GM23338 (cell line): ENCODE measurements around the gene CRTC3. TPM values are rescaled to one million over a fixed set of nuclear protein-coding genes. Genes with fewer than 3 reads are reported as not detected.
A peak's percentile ranks its signal among the peaks of the same experiment; 100 is the strongest.

Source experiments
- ATAC-seq: fragments of 200-7000 bp; cut with Tn5 transposase; 3 replicates; pipeline ENCODE4 v1.9.1; 2020
- DNase-seq: peaks from one replicate; pipeline ENCODE4 v3.0.0-alpha.2; 2015; ENCODE audit warnings: low spot score
- H2AFZ ChIP-seq: fragments of 200-600 bp; sonication (generic); 2 replicates; pipeline ENCODE4 v1.8.0; 2016; ENCODE audit warnings: antibody characterized with exemption, mild to moderate bottlenecking, moderate library complexity
- H3F3A ChIP-seq: fragments of 200-600 bp; sonication (generic); replicated peaks from 2 replicates; pipeline ENCODE4 v1.8.0; 2017; ENCODE audit warnings: antibody characterized with exemption, mixed run types, low read depth
- H3K27ac ChIP-seq: fragments of 200-600 bp; sonication (generic); 2 replicates; pipeline ENCODE4 v1.6.1; 2016; ENCODE audit warnings: low read depth
- H3K27me3 ChIP-seq: fragments of 200-600 bp; sonication (generic); 2 replicates; pipeline ENCODE4 v1.8.0; 2016; ENCODE audit warnings: mild to moderate bottlenecking, mixed run types, moderate library complexity; ENCODE audit not compliant: insufficient read depth
- H3K36me3 ChIP-seq: fragments of 200-600 bp; sonication (generic); 2 replicates; pipeline ENCODE4 v1.8.0; 2016; ENCODE audit warnings: mild to moderate bottlenecking; ENCODE audit not compliant: insufficient read depth
- H3K4me1 ChIP-seq: fragments of 200-600 bp; sonication (generic); 2 replicates; pipeline ENCODE4 v1.8.0; 2016; ENCODE audit warnings: mild to moderate bottlenecking, moderate library complexity; ENCODE audit not compliant: insufficient read depth
- H3K4me2 ChIP-seq: fragments of 200-600 bp; sonication (generic); 2 replicates; pipeline ENCODE4 v1.7.1; 2017; ENCODE audit warnings: mixed run types
- H3K4me3 ChIP-seq: fragments of 200-600 bp; sonication (generic); 2 replicates; pipeline ENCODE4 v1.6.1; 2016; ENCODE audit warnings: mixed run types
- H3K79me2 ChIP-seq: fragments of 200-600 bp; sonication (generic); replicated peaks from 2 replicates; pipeline ENCODE4 v1.8.0; 2017; ENCODE audit warnings: mild to moderate bottlenecking; ENCODE audit not compliant: insufficient read depth
- H3K9me2 ChIP-seq: fragments of 200-600 bp; sonication (generic); 2 replicates; pipeline ENCODE4 v1.8.0; 2017; ENCODE audit not compliant: insufficient read depth
- H4K20me1 ChIP-seq: fragments of 200-600 bp; sonication (generic); replicated peaks from 2 replicates; pipeline ENCODE4 v1.8.0; 2017; ENCODE audit warnings: mild to moderate bottlenecking; ENCODE audit not compliant: insufficient read depth
- H3K27ac Mint-ChIP-seq: 2 replicates; pipeline ENCODE4 v1.8.0; 2020; ENCODE audit warnings: inconsistent platforms, mild to moderate bottlenecking, moderate library complexity, mixed read lengths
- H3K27me3 Mint-ChIP-seq: 3 replicates; pipeline ENCODE4 v1.8.0; 2022; ENCODE audit warnings: low read depth, mild to moderate bottlenecking, moderate library complexity, mixed read lengths, inconsistent platforms; ENCODE audit not compliant: insufficient read depth, poor library complexity
- H3K36me3 Mint-ChIP-seq: 3 replicates; pipeline ENCODE4 v1.8.0; 2021; ENCODE audit warnings: low read depth, mild to moderate bottlenecking, inconsistent platforms, moderate library complexity, mixed read lengths
- H3K4me1 Mint-ChIP-seq: 3 replicates; pipeline ENCODE4 v1.8.0; 2020; ENCODE audit warnings: mild to moderate bottlenecking, inconsistent platforms, mixed read lengths
- H3K4me3 Mint-ChIP-seq: 3 replicates; pipeline ENCODE4 v1.8.0; 2021; ENCODE audit warnings: moderate library complexity, mild to moderate bottlenecking, inconsistent platforms, mixed read lengths
- H3K9me3 Mint-ChIP-seq: 3 replicates; pipeline ENCODE4 v1.8.0; 2020; ENCODE audit warnings: moderate library complexity, mild to moderate bottlenecking, inconsistent platforms, mixed read lengths
- EZH2 ChIP-seq: fragments of 200-600 bp; sonication (generic); IDR thresholded peaks from one replicate; pipeline ENCODE4 v1.8.0; 2017; ENCODE audit warnings: antibody characterized with exemption, mild to moderate bottlenecking, low read depth; ENCODE audit not compliant: unreplicated experiment
- EZH2phosphoT487 ChIP-seq: fragments of 200-600 bp; sonication (generic); IDR thresholded peaks from one replicate; pipeline ENCODE4 v1.8.1; 2018; ENCODE audit warnings: antibody characterized with exemption; ENCODE audit not compliant: unreplicated experiment
- NANOG ChIP-seq: IDR thresholded peaks from 2 replicates; pipeline ENCODE4 v1.6.1; 2016; ENCODE audit warnings: antibody characterized with exemption, borderline replicate concordance
- ZNF462 ChIP-seq: fragments of 250-450 bp; sonication (Bioruptor Pico); IDR thresholded peaks from 2 replicates; pipeline ENCODE4 v1.5.0; 2020; ENCODE audit warnings: mild to moderate bottlenecking, moderate library complexity
- polyA plus RNA-seq: library from polyadenylated mRNA; unstranded; fragments of >200 nt; fragmentation: Nextera tagmentation; extraction: Ambion mirVana; gene quantifications from 2 replicates; pipeline ENCODE4 v1.2.1, GENCODE V29; 2016
- total RNA-seq: library from RNA; depleted of rRNA; stranded (reverse); fragments of >200 nt; shearing (Covaris generic); gene quantifications from 2 replicates; pipeline ENCODE4 v1.2.3, GENCODE V29; 2014

The CRTC3 gene
- total and polyA plus RNA-seq, 2 experiments from 2014 or later: 2.8 to 3.8 TPM

DNA sequence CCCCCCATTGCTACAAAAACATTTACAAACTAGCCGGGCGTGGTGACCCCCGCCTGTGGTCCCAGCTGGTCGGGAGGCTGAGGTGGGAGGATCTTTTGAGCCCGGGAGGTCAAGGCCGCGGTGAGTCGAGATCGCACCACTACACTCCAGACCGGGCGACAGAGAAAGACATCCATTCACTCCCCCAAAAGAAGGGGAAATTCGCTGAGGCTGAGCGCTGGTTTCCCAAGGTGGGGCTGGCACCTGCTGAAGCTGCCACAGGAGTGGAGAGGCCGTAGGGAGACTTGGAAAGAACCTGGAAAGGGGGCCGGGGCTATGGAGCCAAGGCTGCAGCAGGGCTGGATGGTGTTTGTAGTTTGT is 732 bp upstream of the CRTC3 start (continued):
- no peak for TF ChIP-seq ZNF462 (CRISPR knock-in tag)

- Mint-ChIP-seq H3K36me3 (no peaks in the 10 kb centered on the region; the same call in 2 of the 3 replicates), H3K27ac (no peak overlapping the region), H3K27me3 (peaks cover 32% of the 10 kb centered on the region), H3K4me3 (peak overlapping the region; percentile 80), H3K4me1 (peaks cover 7% of the 10 kb centered on the region), H3K9me3 (0 out of 3 replicates have a peak, but pooled peaks cover 3% of the 10 kb centered on the region)
- Histone ChIP-seq H3K4me1 (no peaks in the 10 kb centered on the region), H3K27ac (no peak overlapping the region), H4K20me1 (peaks cover 8% of the 10 kb centered on the region; the same call in 1 of the 2 replicates), H3K4me2 (peak overlapping the region; percentile 95), H3F3A (peaks cover 3% of the 10 kb centered on the region; the same call in 1 of the 2 replicates), H2AFZ (peak overlapping the region; percentile 93), H3K4me3 (peak overlapping the region; percentile 79), H3K27me3 (peaks cover 51% of the 10 kb centered on the region), H3K36me3 (no peaks in the 10 kb centered on the region), H3K79me2 (no peaks in the 10 kb centered on the region), H3K9me2 (peaks cover 4% of the 10 kb centered on the region; the same call in 1 of the 2 replicates)
- peak; percentile 58 for ATAC-seq
- peak; percentile 60 for TF ChIP-seq EZH2phosphoT487
- TF ChIP-seq EZH2: peak; percentile 58
- TF ChIP-seq ZNF462 (CRISPR knock-in tag): no peak
- no peak for TF ChIP-seq NANOG
- DNase-seq: peak; percentile 77
These were observed 728 bp downstream of the CRTC3 start for GRCh38 chr15:90530250-90531051.
